ENCODE results near the gene PFN1.

Gene PFN1

GRCh38 chr17:4897785-4898184 is 50.5 kb downstream of the PFN1 start:
- H3K4me3 ChIP-seq (ENCODE audit: low read depth, low read length): no peak overlapping the region

- no peak overlapping the region for H3K4me3 ChIP-seq (ENCODE audit: low read depth, low read length)
Measured at GRCh38 chr17:4897198-4897687, 51.1 kb downstream of the PFN1 start.

DNA sequence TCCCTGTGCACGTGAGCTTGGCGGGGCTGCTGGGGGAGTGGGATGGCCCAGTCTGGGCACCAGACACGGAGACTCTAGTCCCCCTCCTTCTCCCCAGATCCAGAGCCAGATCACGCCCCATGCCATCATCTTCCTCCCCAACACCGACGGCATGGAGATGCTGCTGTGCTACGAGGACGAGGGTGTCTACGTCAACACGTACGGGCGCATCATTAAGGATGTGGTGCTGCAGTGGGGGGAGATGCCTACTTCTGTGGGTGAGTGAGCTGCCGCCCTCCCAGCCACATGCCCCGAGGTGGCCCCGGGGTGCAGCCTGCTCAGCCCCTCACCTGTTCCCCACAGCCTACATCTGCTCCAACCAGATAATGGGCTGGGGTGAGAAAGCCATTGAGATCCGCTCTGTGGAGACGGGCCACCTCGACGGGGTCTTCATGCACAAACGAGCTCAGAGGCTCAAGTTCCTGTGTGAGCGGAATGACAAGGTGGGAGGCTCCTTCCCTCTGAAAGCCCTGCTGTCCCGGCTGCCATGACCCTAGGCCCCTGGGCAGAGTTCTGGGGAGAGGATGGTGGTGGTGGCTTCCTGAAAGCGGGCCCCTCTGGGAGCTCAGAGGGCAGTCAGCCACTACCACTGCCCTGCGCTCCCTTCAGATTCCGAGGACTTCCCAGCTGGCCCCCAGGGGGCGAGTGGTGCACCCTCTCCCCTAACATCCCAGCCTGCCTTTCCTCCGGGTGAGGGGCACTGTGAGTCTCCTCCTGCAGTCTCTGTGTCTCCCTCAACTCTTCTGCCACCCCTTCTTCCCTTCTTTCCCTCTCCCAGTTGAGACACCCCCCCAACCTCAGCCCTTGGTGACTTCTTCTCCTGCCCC is 51.8 kb downstream of the PFN1 start:
- no peak overlapping the region for H3K4me3 ChIP-seq (ENCODE audit: low read depth, low read length)

- no peak overlapping the region for H3K4me3 ChIP-seq (ENCODE audit: low read depth, low read length)
Measured at GRCh38 chr17:4895657-4896331, 52.5 kb downstream of the PFN1 start.

Data from iPS-11a (cell line).